IPS DF 4.7 (cell line): ENCODE data around the gene UBE2G1.
"Not testable (repeated sequence)": the region's sequence is repeated elsewhere in the genome, so short reads cannot be mapped to it uniquely, and the experiment has no call there.

Experiments used
- DNase-seq: peaks from one replicate; pipeline ENCODE4 v3.0.0-alpha.2; 2013; ENCODE audit warnings: low spot score; ENCODE audit errors: extremely low read depth

UBE2G1 gene, protein sequence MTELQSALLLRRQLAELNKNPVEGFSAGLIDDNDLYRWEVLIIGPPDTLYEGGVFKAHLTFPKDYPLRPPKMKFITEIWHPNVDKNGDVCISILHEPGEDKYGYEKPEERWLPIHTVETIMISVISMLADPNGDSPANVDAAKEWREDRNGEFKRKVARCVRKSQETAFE

DNA sequence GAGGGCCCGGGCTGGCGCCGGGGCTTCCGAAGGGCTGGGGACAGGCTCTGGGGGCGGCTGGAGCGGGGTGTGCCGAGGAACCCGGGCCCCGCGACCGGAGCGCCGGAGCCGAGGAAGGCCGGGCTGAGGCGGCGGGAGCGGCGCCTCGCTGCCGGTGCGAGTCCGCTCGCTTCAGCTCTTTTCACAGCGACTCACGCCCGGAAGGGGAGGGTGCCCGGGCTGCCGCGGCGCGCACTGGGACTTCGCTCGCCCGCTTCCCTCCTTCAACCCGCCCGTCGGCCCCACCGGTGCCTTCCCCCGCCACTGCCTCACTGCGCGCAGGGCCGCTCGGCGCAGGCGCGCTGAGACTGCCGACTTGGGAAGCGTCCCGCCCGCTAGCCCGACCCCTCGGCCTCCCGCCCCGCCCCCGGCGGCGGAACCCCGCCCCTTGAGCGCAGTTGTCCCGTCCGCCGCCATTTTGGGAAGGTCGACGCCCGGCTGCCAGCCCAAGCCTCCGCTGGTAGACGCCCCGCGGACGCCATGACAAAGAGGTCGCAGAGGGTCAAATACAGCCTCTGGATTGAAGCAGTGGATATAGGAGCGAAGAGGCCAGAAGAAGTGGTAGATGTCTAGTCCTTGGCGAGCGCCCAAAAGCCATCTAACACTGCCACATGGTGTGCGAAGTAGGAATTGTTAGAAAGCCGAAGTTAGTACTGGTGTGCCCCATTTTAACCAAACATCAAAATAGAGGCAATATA is at the start of gene UBE2G1:
Gene UBE2G1, minus strand, starts transcription at position 349 of the 737 bp plus-strand sequence. CDS start 359 bp downstream, outside the sequence.
- peak; percentile 76 for DNase-seq

GRCh38 chr17:4412933-4413831 is 46.7 kb upstream of the UBE2G1 start:
- peak; percentile 82 for DNase-seq

- DNase-seq: no peak
Observed at GRCh38 chr17:4411201-4411600, 44.7 kb upstream of the UBE2G1 start.

DNA sequence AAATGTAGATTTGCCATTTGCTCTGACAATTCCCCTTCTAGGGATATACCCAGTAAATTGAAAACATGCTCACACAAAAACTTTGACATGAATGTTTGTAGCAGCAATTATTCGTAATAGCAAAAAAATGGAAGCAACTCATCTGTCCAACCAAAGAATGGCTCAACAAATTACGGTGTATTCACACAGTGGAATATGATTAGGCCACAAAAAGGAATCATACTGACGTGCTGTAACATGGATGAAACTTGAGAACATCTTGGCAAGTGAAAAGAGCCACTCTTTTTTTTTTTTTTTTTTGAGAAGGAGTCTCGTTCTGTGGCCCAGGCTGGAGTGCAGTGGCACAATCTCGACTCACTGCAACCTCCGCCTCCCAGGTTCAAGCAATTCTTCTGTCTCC is 43.2 kb upstream of the UBE2G1 start:
- no peak for DNase-seq

GRCh38 chr17:4407851-4408250 is 41.4 kb upstream of the UBE2G1 start:
- DNase-seq: no peak

DNA sequence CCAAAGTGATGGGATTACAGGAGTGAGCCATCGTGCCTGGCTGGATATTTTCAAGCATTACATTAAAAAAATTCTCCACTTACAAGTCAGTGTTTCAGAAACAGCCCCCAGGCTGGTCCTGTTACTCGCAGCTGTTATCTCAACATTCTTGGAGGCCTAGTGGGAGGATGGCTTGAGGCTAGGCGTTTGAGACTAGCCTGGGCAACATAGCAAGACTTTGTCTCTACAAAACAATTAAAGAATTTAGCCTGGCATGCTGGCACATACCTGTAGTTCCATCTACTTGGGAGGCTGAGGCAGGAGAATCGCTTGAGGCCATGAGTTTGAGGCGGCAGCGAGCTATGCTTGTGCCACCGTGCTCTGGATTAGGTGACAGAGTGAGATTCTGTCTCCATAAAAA is 40.7 kb upstream of the UBE2G1 start:
- no peak for DNase-seq

- no peak for DNase-seq
Observed at GRCh38 chr17:4406386-4406785, 39.9 kb upstream of the UBE2G1 start.

DNA sequence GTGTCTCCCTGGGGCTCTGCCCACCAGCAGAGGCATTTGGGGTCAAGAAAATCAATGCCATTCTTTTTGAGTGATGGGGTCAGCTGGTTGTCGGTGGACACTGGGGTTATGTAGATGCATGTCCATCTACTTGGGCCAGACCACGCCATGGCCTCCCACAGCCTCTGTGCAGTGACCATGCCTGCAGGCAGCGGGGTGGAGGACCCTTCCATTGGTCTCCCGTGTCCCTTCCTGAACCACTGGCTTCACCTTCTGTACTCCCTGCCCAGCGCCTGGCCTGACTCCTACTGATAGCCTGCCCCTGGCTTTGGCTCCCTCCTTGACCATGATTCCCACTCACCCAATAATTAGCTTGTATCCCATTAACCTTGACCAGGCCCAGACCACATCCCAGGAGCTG is 39.2 kb upstream of the UBE2G1 start:
- DNase-seq: no peak

- DNase-seq: no peak
Observed at GRCh38 chr17:4405038-4405669, 38.7 kb upstream of the UBE2G1 start.

- DNase-seq: no peak
Observed at GRCh38 chr17:4397840-4398239, 31.4 kb upstream of the UBE2G1 start.

DNA sequence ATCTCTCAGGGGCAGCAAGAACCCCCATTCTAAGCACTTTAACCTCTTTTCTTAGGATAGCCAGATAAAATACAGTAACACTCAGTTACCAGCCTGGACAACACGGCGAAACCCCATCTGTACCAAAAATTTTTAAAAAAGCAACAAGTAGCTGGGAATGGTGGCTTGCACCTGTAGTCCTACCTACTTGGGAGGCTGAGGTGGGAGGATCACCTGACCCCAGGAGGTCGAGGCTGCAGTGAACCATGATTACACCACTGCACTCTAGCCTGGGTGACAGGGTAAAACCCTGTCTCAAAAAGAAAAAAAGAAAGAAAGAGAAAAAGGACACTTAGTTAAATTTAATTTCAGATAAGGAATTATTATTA is 28.6 kb upstream of the UBE2G1 start:
- no peak for DNase-seq

- DNase-seq: no peak
Observed at GRCh38 chr17:4394208-4395110, 28.0 kb upstream of the UBE2G1 start.

DNA sequence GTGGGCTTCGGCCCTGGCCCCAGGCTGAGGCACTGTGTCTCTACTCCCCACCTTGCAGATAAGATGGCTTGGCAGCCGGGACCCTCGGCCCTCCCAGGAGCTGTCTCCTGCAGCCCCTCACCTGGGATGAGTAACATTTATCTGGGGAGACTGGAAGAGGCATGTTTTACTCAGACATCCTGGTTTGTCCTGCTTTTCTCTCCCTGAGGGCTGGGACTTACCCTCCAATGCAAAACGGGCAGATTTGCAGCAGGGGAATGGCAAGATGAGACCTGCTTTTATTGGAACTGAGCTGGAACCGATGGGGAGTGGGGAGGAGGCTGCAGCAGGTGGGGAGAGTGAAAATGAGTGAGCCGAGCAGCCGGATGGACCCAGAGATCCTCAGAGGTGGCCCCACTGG is 27.3 kb upstream of the UBE2G1 start:
- no peak for DNase-seq

DNA sequence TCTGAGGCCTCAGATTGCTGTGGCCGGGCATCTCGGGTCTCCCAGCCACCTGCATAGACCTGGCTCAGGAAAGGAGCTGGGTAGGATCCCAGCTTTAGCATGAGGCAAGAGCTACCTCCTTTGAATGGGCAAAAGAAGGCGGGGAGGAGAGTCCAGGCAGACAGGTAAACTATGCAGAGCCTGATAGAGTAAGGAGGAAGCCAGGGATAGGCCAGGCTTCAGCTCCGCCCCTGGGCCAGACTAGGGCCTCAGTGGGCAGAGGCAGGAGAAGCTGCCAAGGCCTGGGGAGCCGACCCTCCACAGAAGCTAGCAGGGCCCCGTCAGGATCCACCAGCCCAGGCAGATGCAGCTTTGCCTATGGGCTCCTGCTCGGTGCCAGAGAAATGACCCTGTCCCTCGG is 22.6 kb upstream of the UBE2G1 start:
- DNase-seq: no peak

- DNase-seq: no peak
Observed at GRCh38 chr17:4387137-4387536, 20.7 kb upstream of the UBE2G1 start.

GRCh38 chr17:4386406-4386805 is 19.9 kb upstream of the UBE2G1 start:
- no peak for DNase-seq

DNA sequence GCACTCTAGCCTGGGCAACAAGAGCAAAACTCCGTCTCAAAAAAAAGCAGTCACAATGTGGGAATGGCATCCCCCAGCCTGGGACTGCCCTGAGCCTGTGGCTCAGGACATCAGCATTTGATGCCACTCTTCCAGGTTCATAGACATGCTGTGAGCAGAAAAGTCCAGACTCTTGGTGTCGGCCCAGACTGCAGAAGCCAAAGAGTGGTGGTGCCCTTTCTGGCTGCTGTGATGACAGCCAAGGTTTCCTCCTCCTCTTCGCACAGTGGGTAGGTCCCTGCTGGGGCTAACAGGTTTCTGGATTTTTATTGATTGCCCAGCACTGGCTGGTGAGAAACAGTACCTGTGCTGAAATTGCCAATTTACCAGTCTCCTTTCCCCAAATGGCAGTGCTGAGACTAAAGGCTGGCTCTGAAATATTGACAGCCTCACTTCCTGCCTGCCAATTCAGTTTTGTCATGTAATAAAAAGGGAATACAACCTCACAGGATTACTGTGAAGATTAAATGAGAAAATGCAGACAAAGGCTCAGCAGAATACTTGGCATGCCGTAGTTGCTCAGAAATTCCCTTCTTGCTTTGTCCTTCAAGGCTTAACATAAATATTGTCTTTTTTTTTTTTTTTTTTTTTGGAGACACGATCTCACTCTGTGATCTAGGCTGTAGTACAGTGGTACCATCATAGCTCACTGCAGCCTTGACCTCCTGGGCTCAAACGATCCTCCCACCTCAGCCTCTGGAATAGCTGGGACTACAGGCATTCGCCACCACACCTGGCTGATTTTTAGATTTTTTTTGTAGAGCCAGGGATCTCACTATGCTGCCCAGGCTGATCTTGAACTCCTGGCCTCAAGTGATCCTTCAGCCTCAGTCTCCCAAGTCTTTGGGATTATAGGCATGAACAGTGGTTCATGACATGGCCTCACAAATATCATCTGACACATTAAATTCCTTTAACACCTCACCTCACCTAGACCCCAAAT is 15.5 kb upstream of the UBE2G1 start:
- DNase-seq: no peak

GRCh38 chr17:4378626-4379025 is 12.2 kb upstream of the UBE2G1 start:
- no peak for DNase-seq

- DNase-seq: not testable (repeated sequence)
Observed at GRCh38 chr17:4377247-4377646, 10.8 kb upstream of the UBE2G1 start.
